Islet of Langerhans (tissue), 1 donor: ENCODE measurements around the gene NPLOC4.

Experiments
- FAIRE-seq: peaks from one replicate; lab custom pipeline; 2011; peaks lifted over from hg19 to GRCh38; lab: Jason Lieb, UNC

NPLOC4 gene

GRCh38 chr17:81517339-81518112 lies 119.4 kb downstream of the NPLOC4 start:
- no peak for FAIRE-seq

- FAIRE-seq: no peak
Measured at GRCh38 chr17:81517009-81517338, 119.9 kb downstream of the NPLOC4 start.

DNA sequence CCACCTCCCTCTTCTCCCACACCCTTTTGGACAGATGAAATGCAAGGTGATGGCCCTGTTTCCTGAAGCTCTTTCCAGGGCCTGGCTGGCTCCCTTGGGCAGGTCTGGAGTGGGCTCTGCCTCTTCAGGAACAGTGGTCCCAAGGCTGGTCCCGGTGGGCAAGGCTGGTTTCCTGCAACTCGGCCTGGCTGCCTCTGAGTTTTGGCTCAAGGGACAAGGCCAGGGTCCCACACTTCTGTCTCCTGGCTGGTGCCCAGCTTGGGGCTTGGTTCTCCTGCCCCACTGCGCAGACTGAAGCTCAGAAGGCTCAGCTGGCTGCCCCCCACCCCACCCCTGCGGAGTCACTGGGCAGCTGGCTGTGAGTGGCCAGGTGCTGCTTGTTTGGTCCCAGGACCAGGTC lies 120.5 kb downstream of the NPLOC4 start:
- FAIRE-seq: no peak

DNA sequence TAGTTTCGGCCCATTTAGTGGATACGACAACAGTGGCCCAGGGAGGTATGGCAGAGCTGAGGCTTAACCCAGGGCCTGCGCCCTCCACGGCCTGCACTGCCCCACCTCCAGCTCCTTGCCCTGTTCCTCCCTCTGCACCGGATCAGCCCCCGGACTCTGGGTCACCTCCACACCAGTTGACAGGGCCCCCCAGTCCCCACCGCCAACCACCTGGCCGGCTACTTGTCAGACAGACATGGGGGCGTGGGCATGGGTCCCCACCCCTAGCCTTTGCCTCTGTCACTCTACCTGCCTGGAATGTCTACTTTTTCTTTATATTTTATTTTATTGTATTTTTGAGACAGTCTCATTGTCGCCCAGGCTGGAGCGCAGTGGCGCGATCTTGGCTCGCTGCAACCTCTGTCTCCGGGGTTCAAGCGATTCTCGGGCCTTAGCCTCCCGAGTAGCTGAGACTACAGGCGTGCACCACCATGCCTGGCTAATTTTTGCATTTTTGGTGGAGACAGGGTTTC lies 121.3 kb downstream of the NPLOC4 start:
- FAIRE-seq: no peak

GRCh38 chr17:81514739-81515529 lies 122.0 kb downstream of the NPLOC4 start:
- FAIRE-seq: no peak

- FAIRE-seq: no peak
Measured at GRCh38 chr17:81514489-81514738, 122.5 kb downstream of the NPLOC4 start.

DNA sequence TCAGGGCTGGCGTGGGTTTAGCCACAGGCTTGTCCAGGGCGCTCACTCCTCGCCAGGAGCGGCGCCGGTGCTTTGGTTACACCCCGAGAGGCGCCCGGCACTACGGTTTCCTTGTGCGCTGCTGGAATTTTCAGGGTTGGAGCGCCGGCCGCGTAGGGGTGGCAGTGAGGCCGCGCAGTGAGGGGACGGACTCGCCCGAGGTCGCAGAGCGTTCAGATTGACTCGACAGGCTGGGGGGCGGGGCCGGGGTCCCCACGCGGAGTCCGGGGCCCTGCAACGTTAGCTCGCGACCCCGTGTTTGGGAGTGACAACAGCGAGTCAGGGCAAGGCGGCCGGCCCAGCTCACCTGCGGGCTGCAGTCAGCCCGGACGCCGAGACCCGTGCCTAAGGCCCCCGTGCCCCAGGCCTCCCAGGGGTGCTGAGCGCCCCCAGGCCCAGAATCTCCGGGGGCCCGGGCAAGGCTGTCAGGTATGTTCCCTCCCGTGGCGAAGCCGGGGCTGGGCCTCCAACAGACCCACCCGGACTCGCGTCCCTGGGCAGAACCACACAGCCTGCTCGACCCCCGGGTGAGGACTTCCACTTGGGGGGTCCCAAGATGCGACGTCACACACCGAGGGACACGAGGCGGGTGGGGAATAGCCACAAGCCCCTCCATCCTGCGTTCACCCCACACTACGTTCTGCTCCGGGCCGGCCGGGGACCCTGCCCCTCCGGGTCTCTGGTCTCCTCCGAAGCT lies 123.0 kb downstream of the NPLOC4 start:
- no peak for FAIRE-seq

DNA sequence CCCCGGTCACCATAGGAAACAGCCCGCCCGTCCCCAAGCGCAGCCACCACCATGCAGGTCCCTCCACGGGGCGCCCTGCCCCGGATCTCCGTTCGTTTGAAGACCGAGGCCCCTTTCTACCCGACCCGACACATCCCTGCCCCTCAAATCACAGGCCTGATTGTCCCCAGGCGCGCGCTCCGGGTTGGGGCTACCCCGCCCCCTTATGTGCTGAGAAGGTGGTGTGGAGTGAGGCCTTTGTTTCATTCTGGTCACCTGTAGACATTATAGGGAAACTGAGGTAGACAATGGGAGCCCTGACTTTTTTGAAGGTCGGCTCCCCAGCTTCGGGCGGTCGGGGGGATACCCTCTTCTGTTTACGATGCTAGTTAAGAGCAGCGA lies 123.5 kb downstream of the NPLOC4 start:
- no peak for FAIRE-seq

GRCh38 chr17:81512562-81513371 lies 124.1 kb downstream of the NPLOC4 start, which contains the start of gene ACTG1:
Gene ACTG1, minus strand, starts transcription at chr17:81512799. Its CDS starts 445 bp downstream, at chr17:81512354.
- FAIRE-seq: no peak

DNA sequence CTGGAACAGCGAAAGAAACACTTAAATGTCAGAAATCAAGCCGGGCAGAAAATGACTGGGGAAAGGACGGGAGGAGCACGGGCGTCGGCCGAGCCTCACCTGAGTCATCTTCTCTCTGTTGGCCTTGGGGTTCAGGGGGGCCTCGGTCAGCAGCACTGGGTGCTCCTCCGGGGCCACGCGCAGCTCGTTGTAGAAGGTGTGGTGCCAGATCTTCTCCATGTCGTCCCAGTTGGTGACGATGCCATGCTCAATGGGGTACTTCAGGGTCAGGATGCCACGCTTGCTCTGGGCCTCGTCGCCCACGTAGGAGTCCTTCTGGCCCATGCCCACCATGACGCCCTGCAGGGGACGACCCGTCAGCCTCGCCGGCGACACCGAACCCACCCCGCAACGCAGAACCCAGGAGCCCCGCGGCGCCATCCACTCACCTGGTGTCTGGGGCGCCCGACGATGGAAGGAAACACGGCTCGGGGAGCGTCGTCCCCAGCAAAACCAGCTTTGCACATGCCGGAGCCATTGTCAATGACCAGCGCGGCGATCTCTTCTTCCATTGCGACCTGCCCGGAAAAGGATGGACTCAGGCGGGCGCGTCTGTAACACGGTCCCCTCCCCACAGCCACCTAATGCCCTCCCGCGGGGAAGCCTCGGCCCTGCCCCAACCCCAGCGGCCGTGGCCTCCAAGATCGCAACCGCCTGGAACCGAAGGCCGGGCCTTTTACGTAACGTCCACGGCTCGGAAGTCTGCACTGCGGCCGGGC lies 124.9 kb downstream of the NPLOC4 start:
- no peak for FAIRE-seq

- no peak for FAIRE-seq
Measured at GRCh38 chr17:81511554-81511803, 125.4 kb downstream of the NPLOC4 start.

GRCh38 chr17:81510785-81511553 lies 125.9 kb downstream of the NPLOC4 start:
- no peak for FAIRE-seq

- FAIRE-seq: no peak
Measured at GRCh38 chr17:81509972-81510784, 126.7 kb downstream of the NPLOC4 start.

DNA sequence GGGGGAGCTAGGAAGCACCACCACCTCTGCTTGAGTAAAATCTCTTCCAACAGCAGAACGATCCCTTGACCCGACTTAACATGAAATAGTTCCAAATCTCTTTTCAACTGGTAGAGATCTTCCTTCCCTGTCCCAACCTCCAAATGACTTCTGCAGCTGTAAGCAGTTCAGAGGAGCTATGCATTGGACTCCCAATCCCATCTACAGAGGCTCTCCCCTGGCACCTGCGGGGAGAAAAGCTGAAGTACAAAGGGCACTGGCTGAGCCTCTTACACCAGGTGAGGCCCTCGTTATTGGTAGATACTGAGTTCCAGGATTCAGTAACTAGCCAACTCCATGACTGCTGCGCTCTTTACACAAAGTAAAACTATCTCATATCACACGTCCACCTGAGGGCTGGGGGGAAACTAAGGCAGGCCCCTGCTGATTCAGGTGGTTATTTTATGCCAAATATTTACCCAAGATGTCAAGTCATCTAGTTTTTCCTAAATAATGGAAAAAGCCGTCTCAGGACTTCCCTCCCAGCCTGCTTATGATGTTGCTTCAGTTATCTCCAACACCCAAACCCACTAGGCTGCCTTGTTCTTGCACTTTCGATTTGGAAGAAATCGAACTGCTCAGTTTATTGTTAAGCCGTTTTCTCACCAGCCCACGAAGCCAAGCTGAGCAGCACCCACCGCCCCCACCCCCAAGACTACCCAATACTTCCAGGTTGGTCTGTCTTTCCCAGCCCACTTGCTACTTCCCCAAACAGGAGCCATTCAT lies 127.5 kb downstream of the NPLOC4 start:
- no peak for FAIRE-seq

DNA sequence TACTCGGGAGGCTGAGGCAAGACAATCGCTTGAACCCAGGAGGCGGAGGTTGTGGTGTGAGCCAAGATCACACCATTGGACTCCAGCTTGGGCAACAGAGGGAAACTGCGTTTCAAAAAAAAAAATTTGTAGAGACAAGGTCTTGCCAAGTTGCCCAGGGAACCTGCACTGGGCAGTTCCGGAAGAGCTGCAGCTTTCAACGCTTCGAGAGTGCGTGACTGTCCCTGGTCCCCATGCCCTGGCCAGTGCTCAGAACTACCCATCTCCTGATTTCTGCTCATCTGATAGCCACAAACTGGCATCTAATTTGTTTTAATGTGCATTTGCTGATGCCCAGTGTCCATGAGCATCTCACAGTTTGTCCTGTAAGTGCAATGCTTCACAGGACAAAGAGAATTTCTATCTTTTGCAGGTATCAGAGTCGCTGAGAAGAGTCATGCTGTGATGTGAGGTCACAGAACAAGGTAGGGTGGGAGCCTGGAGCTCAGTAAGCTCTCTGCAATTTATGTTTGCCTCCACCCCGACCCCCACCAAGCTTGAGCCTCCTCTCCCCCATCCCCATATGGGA lies 128.2 kb downstream of the NPLOC4 start:
- no peak for FAIRE-seq
